WTC11 (cell line): Measurements from ENCODE around the gene TIE1.

Experiments used
- NR3C1 ChIP-seq: sonication (generic); formaldehyde crosslinking; conservative IDR thresholded peaks from 2 replicates; pipeline ENCODE4 v1.8.1; 2023; ENCODE audit warnings: low read depth, mild to moderate bottlenecking, missing genetic modification reagents
- SP1 ChIP-seq: sonication (generic); formaldehyde crosslinking; conservative IDR thresholded peaks from 2 replicates; pipeline ENCODE4 v1.8.1; 2022; ENCODE audit warnings: missing genetic modification reagents
- TF ChIP-seq, protein P1 (sequence below): fragments of 200-600 bp; IDR thresholded peaks from 2 replicates; pipeline ENCODE4 v1.8.0; 2022; ENCODE audit warnings: antibody characterized with exemption
- TF ChIP-seq, protein P2 (sequence below): sonication (generic); formaldehyde crosslinking; IDR thresholded peaks from 2 replicates; pipeline ENCODE4 v1.8.1; 2023; ENCODE audit warnings: mild to moderate bottlenecking, missing genetic modification reagents, moderate library complexity

DNA sequence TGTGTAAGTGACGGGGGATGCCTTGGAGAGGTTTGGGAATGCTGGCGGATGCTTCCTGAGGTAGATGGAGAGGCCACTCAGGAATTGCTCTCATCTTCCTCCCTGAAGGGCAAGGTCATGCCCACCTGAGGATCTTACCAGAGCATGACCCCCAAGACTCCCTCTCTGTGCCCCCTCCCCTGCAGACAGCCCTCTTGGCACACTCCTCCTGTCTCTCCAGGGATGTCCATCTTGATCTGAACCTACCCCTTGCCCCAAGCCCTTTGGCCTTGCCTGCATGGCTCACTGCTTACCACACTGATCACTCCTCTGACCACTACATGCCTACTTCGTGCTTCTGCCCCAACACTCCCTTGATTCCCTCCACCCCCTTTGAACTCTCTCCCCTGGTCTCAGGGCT is 19.0 kb downstream of the TIE1 start:
- TF ChIP-seq, protein P1, sequence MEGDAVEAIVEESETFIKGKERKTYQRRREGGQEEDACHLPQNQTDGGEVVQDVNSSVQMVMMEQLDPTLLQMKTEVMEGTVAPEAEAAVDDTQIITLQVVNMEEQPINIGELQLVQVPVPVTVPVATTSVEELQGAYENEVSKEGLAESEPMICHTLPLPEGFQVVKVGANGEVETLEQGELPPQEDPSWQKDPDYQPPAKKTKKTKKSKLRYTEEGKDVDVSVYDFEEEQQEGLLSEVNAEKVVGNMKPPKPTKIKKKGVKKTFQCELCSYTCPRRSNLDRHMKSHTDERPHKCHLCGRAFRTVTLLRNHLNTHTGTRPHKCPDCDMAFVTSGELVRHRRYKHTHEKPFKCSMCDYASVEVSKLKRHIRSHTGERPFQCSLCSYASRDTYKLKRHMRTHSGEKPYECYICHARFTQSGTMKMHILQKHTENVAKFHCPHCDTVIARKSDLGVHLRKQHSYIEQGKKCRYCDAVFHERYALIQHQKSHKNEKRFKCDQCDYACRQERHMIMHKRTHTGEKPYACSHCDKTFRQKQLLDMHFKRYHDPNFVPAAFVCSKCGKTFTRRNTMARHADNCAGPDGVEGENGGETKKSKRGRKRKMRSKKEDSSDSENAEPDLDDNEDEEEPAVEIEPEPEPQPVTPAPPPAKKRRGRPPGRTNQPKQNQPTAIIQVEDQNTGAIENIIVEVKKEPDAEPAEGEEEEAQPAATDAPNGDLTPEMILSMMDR: no peak
- TF ChIP-seq NR3C1 (CRISPR knock-in tag) (no peak), SP1 (CRISPR knock-in tag) (no peak)
- TF ChIP-seq, protein P2, sequence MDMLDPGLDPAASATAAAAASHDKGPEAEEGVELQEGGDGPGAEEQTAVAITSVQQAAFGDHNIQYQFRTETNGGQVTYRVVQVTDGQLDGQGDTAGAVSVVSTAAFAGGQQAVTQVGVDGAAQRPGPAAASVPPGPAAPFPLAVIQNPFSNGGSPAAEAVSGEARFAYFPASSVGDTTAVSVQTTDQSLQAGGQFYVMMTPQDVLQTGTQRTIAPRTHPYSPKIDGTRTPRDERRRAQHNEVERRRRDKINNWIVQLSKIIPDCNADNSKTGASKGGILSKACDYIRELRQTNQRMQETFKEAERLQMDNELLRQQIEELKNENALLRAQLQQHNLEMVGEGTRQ (CRISPR knock-in tag): no peak
